GM12891 (cell line): ENCODE results near the gene C16orf92.

Source experiments
- POLR2A ChIP-seq: IDR thresholded peaks from 2 replicates; pipeline ENCODE4 v1.6.1; 2011; ENCODE audit warnings: low read depth, low read length, control low read depth
- POLR2AphosphoS5 ChIP-seq: IDR thresholded peaks from 2 replicates; pipeline ENCODE4 v1.6.1; 2011; ENCODE audit warnings: low read depth, low read length, control low read depth
- TAF1 ChIP-seq: IDR thresholded peaks from 2 replicates; pipeline ENCODE4 v1.6.1; 2011; ENCODE audit warnings: low read depth, low read length, control low read depth

DNA sequence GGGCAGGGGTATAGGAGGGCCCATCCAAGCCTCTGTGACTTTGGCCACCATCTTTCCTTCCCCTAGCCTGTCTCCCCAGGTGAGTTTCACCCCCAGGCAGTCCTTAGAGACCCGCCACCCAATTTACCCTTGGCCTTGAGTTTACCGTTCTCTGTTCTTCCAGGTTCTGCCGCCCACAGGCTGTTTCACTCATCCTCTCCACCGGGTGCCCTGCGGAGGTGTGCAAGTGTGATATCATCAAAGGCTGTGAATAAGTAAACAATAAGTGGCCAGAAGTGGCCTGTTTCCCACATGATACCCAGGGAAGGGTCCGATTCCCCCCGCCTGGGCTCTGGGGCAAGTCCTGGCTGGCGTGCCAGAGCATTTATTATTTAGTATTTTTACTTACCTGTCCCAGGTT, 23.2 kb downstream of the C16orf92 start:
- TF ChIP-seq POLR2A (no peak), POLR2AphosphoS5 (no peak), TAF1 (no peak)
